ENCODE measurements around the gene TLCD3B. TPM values are rescaled to one million over a fixed set of nuclear protein-coding genes. Genes with fewer than 3 reads are reported as not detected.

Gene TLCD3B, protein sequence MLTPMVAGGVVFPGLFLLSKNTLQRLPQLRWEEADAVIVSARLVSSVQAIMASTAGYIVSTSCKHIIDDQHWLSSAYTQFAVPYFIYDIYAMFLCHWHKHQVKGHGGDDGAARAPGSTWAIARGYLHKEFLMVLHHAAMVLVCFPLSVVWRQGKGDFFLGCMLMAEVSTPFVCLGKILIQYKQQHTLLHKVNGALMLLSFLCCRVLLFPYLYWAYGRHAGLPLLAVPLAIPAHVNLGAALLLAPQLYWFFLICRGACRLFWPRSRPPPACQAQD
- 0.18 TPM in 1 of 2 replicates, not detected in the other for total RNA-seq (ENCODE audit: low replicate concordance)

- TF ChIP-seq CTCF (IDR thresholded peaks at IDR 0.05; ENCODE audit: insufficient read depth, low read length), result no peak
- H3K4me3 ChIP-seq (ENCODE audit: low read depth, low read length), result no peak within 1 kb of the TSS
- no peak for DNase-seq (ENCODE audit: low read depth)
These were observed at the start of gene TLCD3B for GRCh38 chr16:30030841-30031413. TLCD3B (minus strand) TSS chr16:30031271; CDS start chr16:30030527, 744 bp downstream.

GRCh38 chr16:30079480-30079879 is 48.4 kb upstream of the TLCD3B start:
- no peak for DNase-seq (ENCODE audit: low read depth)
- no peak for TF ChIP-seq CTCF (IDR thresholded peaks at IDR 0.05; ENCODE audit: insufficient read depth, low read length)
- H3K4me3 ChIP-seq (ENCODE audit: low read depth, low read length), result no peak overlapping the region

DNA sequence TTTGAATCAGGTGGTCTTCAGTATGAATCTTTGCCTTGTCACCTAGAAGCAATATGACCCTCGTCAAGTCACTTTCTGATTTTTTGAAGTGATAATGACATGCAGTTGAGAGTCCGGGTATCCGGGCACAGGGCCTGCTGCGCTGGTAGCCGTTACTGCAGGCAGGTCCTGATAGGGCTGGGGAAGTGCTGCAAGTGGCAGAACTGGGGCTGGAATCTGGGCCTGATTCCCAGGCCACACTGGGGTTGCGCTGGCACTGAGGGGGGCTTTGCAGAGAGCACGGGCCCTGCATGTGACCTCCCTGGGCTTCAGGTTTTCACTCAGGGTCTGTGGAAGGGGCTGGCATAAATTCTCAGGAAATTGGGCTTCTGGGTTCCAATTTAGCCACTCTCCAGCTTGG is 47.7 kb upstream of the TLCD3B start:
- TF ChIP-seq CTCF (IDR thresholded peaks at IDR 0.05; ENCODE audit: insufficient read depth, low read length), result no peak
- DNase-seq (ENCODE audit: low read depth), result no peak
- no peak overlapping the region for H3K4me3 ChIP-seq (ENCODE audit: low read depth, low read length)

GRCh38 chr16:30077656-30078055 is 46.6 kb upstream of the TLCD3B start:
- peak overlapping the region; percentile 97 for H3K4me3 ChIP-seq (ENCODE audit: low read depth, low read length)
- DNase-seq (ENCODE audit: low read depth), result peak; percentile 43
- TF ChIP-seq CTCF (IDR thresholded peaks at IDR 0.05; ENCODE audit: insufficient read depth, low read length), result no peak

DNA sequence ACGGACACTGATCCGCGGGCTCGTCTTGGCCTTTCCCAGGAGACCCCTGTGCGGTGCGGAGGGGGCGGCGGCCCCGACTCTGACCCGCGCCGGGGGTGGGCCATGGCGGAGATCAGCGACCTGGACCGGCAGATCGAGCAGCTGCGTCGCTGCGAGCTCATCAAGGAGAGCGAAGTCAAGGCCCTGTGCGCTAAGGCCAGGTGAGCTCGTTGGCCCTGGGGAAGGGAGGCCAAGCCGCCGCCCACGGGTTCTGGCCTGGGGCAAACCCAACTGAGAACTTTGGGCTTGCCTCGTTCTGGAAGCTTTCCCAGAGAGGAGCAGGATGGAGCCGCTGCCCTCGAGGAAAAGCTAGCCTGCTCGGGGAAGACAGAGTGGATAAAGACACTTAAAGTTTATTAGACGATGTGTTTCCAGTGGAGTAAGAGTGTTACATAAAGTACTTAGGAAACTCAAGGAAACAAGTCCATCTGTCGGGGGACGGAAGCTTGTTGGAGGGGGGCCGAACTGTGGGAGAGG is 45.3 kb upstream of the TLCD3B start:
- peak overlapping the region; percentile 97 for H3K4me3 ChIP-seq (ENCODE audit: low read depth, low read length)
- DNase-seq (ENCODE audit: low read depth), result peak; percentile 31
- TF ChIP-seq CTCF (IDR thresholded peaks at IDR 0.05; ENCODE audit: insufficient read depth, low read length), result no peak

GRCh38 chr16:30075503-30076275 is 44.6 kb upstream of the TLCD3B start, which contains the start of gene PPP4C:
PPP4C (plus strand) TSS chr16:30075994; CDS start chr16:30076378, 384 bp downstream.
- peak; percentile 85 for DNase-seq (ENCODE audit: low read depth)
- TF ChIP-seq CTCF (IDR thresholded peaks at IDR 0.05; ENCODE audit: insufficient read depth, low read length), result peak; percentile 9
- H3K4me3 ChIP-seq (ENCODE audit: low read depth, low read length), result peak within 1 kb of the TSS; percentile 97

All from fibroblast of the aortic adventitia (primary cell).